Embryonic facial prominence (tissue), 1 donor: ENCODE measurements around the gene PCDH18.
"Not testable (repeated sequence)": the region's sequence is repeated elsewhere in the genome, so short reads cannot be mapped to it uniquely, and the experiment has no call there.

Source experiments
- DNase-seq: peaks from one replicate; pipeline ENCODE4 v3.0.0-alpha.2; 2016; ENCODE audit errors: extremely low spot score

The PCDH18 gene, protein sequence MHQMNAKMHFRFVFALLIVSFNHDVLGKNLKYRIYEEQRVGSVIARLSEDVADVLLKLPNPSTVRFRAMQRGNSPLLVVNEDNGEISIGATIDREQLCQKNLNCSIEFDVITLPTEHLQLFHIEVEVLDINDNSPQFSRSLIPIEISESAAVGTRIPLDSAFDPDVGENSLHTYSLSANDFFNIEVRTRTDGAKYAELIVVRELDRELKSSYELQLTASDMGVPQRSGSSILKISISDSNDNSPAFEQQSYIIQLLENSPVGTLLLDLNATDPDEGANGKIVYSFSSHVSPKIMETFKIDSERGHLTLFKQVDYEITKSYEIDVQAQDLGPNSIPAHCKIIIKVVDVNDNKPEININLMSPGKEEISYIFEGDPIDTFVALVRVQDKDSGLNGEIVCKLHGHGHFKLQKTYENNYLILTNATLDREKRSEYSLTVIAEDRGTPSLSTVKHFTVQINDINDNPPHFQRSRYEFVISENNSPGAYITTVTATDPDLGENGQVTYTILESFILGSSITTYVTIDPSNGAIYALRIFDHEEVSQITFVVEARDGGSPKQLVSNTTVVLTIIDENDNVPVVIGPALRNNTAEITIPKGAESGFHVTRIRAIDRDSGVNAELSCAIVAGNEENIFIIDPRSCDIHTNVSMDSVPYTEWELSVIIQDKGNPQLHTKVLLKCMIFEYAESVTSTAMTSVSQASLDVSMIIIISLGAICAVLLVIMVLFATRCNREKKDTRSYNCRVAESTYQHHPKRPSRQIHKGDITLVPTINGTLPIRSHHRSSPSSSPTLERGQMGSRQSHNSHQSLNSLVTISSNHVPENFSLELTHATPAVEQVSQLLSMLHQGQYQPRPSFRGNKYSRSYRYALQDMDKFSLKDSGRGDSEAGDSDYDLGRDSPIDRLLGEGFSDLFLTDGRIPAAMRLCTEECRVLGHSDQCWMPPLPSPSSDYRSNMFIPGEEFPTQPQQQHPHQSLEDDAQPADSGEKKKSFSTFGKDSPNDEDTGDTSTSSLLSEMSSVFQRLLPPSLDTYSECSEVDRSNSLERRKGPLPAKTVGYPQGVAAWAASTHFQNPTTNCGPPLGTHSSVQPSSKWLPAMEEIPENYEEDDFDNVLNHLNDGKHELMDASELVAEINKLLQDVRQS

DNA sequence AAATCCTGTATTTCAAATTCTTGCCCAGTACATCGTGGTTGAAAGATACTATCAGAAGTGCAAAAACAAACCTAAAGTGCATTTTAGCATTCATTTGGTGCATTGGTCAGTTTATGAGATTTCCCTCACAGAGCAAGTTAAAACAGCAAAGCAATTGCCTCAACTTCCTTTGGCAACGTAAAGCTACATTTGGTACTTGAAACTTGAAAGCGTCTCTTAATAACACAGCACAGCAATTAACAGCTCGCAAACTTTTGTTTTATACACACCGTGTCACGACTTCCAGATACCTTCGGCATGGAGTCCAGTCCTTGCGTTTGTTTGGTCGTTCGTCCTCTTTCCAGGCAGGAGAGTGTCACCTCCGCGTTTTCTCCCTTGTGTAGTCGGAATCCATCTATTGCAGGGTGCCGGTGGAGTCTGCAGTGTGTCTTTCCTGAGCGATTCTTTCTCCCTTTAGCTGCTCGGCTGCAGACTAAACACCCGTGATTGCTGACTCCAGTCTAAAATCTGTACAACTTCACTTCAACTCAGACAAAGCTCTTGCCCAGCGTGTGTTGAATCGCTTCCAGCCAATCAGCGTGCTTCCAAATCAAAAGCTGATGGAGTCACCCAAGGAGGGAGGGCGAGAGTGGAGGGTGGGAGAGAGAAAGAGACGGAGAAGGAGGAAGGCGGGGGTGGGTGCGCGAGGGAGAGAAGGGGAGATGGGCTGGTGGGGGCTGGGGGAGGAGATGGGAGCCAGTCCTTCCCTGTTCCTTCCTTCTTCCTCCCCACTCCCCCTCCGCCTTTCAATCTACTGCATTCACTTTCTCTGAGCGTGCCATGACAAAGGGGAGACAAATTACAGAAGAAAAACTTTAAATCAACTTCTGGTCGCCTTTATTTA lies at the start of gene PCDH18:
Gene PCDH18 (minus strand): TSS at position 509 of the 883 bp plus-strand sequence. CDS start 406 bp downstream, at position 103.
- peak; percentile 96 for DNase-seq

DNA sequence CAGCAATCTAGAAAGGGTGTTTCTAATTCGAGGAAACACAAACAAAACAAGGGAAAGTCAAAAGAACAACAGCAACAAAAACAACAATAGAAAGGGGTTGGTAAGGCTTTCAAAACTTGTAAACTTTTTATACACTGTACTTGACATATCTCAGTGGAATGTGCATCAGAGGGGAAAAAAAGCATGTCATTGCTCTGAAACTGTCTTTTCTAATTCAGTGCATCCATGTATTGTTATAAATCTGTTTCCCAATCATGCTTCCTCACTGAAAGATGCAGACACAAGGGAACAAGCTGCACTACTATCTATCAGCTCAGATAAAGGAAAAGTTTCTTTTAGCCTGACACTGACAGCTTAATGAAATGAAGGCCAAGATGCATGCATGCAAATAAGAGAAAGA lies 44.2 kb upstream of the PCDH18 start:
- no peak for DNase-seq

DNA sequence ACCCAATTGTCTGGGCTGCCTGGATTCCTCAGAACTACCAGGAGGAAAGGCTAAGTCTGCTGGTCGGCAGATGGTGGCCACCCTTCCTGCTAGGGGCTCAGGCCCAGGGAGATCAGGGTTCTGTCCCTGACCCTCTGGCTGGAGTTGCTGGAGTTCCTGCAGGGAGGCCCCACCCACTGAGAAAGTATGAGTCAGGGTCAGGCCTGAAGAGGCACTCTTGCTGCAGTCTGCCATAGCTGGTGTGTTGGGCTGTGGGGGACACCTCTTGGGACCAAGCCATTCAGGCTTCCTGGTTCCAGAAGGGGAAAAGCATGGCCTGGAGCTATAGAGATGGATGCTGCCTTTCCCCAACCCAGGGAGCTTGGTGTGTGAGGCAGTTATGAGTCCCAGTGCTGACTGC lies 40.4 kb upstream of the PCDH18 start:
- DNase-seq, result no peak

DNA sequence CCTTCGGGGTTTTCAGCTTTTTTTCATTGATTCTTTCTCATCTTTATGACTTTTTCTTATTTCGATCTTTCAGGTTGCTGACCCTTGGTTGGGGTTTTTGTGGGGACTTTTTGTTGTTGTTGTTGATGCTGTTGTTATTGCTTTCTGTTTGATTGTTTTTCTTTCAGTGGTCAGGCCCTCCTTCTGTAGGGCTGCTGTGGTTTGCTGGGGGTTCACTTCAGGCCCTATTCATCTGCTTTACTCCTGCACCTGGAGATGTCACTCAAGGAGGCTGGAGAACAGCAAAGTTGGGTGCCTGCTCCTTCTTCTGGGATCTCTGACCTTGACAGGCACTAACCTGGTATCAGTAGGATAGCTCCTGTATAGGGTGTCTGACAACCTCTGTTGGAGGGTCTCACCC lies 39.9 kb upstream of the PCDH18 start:
- no peak for DNase-seq

DNA sequence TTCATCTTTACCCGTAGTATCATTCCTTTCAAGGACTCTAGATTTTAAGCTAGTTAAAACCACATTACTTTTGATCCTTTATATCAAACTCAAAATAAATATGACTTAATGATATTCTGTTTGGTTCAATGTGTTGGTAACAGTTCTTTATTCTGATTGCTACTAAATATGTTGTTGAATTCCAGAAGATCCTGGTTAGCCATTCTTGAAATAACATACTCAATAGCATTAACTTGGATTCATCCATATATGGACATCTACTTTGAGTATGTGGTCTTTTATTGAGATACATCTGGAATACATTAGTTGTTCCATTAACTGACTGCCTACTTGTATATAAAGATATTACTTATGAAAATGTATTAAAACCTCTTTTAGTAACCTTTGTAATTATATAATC lies 27.5 kb upstream of the PCDH18 start:
- no peak for DNase-seq

DNA sequence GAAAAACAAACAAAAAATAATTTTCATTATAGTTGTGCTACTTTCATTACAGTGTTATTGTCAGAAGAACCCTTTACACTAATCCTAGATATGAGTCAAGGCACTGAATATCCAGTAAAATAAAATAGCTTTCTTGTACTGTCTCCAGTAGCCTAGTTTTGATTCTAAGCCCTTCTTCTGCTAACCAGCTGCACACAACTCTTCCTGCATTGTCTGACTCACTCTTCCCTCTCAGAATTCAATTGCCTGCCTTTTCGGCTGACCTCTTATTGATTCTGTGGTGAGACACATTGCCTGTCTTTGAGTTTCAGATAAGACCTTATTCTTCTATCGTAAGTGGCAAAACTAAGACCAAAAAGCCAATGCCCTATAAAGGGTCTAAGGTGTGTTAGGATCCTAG lies 26.7 kb upstream of the PCDH18 start:
- no peak for DNase-seq

DNA sequence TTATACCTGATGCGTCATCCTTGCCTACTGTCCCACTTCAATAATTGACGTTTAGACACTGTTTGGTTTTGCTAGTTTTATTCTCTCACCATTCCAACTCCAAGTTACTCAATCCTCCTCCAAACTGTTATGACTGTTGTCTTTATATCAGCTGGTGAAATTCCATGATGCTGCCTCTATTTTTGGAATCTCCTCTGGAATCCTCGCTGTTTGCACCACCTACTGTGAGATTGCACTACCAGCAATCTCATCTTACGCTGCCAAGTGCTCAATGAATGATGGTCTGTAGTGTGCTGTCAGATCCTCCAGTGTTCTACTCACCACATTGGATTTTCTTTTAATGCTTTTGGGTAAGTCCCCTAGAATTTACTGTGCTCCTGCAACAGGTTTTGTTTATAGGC lies 13.2 kb upstream of the PCDH18 start:
- DNase-seq, result no peak

DNA sequence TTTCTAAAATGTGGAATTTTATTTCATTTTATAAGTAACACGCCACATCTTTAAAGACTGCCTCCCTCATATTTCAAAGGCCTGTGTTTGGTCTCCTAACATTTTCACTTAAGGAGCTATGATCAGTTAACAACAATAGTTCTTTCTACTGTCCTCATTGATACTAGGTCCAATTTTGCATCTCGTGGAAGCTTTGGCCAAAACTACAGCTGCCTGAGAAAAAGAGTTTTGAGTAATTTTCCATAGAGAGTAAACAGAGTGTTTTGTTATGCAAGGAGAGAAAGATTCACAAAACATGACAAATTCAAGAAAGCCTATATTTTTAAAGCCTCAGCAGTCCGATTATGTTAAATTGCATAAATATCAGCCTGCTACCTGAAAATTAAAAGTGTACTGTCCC lies 11.4 kb upstream of the PCDH18 start:
- no peak for DNase-seq

DNA sequence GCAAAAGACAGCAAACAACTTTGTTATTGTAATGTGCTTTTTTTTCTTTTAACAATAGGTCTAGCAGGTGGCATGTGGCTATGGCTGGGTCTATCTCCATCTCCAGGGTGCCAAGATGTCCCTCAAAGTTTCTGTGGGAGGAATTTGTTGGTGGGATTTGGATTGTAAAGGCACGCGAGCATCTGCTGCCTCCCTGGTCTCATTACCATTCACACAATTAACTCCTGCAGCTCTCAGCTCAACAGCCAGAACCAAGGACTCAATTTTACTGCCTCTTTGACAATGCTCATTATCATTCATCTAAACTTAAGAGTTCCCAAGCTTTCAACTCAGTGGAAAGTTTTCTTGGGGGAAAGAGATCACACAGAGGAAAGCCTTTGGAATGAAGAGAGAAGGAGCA lies 10.9 kb upstream of the PCDH18 start:
- DNase-seq, result no peak

DNA sequence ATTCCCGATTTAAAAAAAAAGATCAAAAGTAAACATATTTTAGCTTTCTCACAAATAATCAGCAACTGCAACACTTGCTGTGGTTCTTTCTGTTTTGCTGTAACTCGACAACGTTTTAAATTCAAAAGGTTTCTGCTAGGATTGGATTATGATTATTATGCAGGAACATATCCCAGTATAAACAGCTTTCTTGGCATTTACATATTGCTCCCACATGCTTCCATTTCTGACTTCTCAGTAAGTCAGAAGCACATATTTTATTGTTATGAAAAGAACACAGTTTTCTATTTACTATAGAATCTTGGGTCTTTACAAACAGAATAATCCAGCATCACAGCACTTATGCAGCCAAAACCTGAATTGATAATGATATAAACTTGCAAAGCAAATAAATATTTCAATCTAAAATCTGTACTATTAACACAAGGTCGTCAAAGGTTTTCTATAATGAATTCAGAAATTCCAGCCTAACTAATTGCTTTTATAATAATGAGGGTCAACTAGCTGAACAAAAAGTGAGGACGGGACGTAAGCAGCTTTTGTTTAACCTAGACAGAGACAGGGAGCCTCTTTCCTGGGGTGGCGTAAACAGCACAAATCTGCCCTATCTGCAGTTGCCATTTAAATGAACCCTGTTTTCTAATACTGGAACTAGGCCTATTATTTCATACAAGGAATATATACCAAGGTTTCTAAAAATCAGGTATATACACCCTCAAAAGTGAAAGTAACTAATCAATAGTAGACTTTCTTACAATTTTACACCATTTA lies 9.8 kb upstream of the PCDH18 start:
- DNase-seq, result no peak

DNA sequence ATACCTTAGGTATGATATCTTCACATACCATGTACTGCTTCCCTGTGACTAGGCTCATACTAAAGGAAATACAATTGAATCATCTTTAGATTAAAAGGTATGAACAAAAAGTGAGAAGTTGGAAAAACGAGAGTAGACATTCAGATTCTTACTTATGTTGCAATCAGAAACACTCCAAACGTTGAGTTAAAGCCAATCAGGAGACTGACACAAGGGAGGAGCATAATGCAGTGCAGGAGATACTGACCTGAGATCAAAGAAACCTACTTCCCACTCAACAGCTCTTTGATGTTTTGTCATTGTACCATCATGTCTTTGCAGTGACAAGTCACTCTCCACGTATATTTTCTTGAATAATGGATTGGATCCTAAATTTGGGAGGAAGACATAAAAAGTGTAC lies 8.9 kb upstream of the PCDH18 start:
- no peak for DNase-seq

DNA sequence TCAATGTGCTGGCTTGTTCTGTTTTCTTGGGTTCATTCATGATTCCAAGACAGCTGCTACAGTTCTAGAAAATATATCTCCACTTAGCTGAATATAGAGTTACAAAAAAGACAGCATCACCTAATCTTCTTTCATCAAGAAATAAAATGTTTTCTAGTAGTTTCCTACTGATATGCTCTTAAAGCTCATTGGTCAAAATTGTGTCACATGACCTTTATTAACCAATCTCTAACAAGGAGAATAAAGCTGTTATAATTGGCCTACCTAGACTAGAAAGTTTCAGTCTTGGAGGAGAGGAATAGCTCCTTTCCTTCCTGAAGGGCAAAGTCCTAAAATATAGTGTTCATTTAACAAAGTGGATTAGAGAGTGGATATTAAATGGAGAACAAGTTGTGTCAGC lies 8.1 kb upstream of the PCDH18 start:
- no peak for DNase-seq

DNA sequence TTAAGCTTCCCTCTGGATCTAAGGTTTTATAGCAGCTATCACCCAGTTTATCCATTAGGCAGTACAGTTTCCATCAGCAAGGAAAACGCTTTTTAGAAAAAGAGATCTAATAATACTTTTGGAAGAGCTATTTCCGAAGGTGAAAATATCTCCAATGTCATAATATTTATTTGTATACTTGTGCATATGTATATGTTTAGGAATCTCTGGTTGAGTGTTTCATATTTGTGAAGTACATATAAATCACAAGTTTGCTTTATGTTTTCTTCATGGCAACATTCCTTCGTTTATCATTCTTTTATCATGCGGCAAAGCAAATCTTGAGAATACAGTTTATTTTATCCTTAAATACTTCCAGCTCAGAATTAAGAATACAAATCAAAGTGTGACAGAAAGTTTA lies 6.2 kb upstream of the PCDH18 start:
- no peak for DNase-seq

DNA sequence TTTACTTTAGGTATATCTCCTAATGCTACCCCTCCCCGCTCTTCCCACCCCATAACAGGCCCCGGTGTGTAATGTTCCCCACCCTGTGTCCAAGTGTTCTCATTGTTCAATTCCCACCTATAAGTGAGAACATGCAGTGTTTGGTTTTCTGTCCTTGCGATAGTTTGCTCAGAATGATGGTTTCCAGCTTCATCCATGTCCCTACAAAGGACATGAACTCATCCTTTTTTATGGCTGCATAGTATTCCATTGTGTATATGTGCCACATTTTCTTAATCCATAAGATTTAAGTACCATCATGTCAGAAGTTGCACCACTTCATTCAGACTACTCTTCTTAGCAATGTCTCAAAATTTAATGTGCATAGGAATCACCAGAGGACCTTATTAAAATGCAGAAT lies 5.5 kb upstream of the PCDH18 start:
- not testable (repeated sequence) for DNase-seq

DNA sequence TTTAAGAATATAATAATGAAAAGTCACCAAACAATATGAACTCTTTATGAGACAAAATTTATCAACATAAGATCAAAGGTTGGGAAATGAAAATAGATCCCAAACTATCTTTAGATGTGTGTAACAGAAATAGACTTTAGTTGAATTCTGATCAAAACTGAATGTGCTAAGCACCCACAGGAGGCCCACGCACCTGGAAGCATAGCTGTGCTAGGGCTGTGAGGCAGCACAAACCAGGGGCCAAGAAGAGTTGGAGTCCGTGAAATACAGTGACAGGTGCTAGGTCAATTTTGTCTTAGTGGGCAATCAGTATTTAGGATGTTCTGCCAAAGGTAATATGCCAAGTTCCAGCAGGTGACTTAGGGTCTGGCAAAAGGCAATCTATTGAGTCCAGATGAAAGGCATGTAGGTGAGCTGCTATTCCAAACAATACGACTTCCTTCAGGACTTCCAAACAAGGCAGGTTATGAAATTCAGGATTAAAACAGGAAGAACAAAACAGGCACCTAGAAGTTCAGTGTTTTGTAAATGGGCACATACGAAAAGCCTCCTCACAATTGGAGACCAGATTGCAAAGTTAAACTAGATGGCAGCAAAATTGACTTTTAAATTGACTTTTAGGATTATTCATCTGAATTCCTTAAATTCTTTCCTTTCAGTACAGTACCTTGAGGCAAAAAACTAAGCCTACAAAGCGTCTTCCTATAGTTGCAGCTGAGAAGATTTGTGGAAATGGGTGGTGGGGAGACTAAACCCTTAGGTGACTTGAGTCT lies 4.7 kb upstream of the PCDH18 start:
- no peak for DNase-seq

DNA sequence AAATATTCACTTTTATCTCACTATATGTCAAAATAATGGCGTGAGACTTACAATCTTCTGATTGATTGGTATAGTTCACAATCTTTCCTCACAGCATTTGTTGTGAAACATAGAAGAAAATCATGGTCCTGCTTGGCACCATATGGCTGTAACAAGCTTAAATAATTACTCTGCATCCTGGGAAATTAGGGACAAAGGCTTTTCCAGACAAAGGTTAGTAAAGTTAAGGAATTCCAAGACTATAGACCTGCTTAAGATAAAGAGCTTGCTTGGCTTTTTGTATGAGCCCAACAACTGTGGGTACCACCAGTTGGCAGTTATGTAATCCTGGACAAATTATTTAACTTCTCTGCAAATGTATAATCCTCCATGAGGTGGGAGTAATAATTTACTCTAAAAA lies 3.4 kb upstream of the PCDH18 start:
- DNase-seq, result no peak

DNA sequence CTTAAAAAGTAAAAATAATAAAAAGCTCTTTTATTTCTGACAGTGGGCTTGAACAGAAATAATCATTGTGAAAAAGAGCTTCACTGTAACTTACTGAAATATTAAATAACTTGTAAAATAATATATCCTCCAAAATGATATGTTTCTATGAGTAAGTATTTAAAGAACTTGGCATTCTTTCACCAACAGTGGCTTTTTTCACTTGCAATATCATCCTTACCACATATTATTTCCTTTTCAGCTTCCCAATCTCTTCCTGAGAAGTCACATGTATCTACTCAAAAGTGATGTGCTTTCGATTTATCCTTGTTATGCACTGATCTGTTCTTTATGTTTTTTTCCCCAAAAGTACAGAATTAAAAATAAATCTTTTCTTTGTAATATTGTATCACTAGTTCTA lies 2.2 kb upstream of the PCDH18 start:
- no peak for DNase-seq

DNA sequence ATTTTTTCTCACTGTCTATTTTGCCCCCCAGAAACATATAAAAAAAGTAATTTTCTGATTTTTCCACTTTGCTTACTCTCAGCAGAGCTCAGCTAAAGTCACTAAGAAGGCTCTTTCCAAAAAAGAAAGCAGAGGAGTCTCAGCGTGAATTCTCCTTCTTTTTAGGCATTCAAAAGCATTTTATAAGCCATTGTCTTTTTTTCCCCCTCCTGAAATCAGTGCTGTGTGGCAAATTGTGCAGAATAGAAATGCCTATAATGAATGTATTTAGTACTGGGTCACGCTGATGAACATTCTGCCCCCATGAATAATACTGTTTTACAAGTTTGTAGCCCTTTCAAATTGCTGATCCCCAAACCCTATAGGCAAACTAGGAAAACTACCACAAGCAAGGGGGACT lies 1.6 kb upstream of the PCDH18 start:
- no peak for DNase-seq

DNA sequence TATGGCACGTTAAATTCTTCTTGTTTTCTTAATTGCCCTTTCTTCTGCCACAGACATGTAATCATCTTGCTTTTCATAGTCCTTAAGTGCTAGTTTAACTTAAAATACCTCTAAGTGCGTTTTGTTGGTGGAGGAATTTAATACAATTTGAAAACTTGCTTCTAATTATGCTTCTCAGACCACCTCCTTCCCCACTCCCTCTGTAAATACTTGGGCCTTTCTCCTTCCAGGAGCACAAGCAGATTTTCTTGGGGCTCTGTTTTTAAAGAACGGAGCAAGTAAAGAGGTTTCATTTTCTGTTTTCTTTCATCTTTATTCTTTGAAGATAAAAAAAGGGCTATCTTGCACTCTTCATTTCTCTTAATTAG lies 559 bp upstream of the PCDH18 start:
- DNase-seq, result no peak
